Measurements from ENCODE around the gene LMNTD2.
"Not testable (repeated sequence)": the region's sequence is repeated elsewhere in the genome, so short reads cannot be mapped to it uniquely, and the experiment has no call there.

The LMNTD2 gene

DNA sequence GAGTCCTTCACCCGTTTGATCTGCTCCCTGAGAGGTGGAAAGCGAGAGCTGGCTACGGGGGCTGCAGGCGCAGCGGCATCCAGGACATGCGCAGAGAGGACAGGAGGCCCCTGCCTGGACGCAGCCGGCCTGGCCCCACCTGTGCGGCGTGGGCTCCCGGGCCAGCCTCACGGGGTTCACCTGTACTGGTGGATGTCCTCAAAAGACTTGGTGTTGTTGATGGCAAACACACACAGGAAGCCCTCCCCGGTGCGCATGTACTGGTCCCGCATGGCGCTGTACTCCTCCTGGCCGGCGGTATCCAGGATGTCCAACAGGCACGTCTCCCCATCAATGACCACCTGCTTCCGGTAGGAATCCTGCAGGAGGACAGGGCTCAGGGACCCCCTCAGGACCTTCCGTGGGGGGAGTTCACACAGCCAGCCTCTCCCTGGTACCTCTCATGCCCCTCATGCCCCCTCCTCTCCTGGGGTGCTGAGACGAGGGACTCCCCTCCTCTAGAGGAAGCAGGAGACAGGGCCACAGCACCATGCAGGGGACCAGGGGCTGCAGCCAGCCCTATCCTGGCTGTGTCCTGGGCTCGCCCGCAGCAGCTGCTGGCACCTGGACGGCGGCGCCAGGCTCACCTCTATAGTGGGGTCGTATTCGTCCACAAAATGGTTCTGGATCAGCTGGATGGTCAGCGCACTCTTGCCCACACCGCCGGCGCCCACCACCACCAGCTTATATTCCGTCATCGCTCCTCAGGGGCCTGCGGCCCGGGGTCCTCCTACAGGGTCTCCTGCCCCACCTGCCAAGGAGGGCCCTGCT is 26.7 kb downstream of the LMNTD2 start:
- no peak for DNase-seq

DNA sequence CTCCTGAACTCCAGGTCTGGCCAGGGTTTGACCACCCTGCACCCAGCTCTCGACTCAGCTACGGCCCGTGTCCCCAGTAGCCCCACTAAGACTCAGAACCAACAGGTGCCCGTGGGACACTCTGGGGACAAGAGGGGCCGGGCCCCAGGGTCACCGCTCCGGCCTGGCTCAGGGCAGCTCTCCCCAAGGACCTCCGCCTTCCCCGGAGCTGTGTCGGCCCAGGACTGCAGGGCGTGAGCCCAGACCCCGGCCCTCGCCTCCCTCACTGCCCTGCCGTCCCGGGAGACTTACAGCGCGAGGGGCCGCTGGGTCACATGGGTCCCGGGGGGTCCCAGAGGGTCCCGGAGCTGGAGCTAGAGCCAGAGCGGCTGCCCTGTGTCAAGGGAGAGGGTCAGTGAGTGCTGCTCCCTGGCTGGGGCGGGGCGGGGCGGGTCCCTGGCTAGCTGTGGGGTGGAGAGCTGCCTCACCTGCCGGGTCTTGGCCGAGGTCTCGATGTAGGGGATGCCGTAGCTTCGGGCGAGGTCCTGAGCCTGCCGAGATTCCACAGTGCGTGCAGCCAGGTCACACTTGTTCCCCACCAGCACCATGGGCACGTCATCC is 27.5 kb downstream of the LMNTD2 start:
- DNase-seq = no peak

- DNase-seq = no peak
Observed at GRCh38 chr11:532527-532985, 28.0 kb downstream of the LMNTD2 start.

- no peak for DNase-seq
Observed at GRCh38 chr11:531919-532526, 28.5 kb downstream of the LMNTD2 start.

DNA sequence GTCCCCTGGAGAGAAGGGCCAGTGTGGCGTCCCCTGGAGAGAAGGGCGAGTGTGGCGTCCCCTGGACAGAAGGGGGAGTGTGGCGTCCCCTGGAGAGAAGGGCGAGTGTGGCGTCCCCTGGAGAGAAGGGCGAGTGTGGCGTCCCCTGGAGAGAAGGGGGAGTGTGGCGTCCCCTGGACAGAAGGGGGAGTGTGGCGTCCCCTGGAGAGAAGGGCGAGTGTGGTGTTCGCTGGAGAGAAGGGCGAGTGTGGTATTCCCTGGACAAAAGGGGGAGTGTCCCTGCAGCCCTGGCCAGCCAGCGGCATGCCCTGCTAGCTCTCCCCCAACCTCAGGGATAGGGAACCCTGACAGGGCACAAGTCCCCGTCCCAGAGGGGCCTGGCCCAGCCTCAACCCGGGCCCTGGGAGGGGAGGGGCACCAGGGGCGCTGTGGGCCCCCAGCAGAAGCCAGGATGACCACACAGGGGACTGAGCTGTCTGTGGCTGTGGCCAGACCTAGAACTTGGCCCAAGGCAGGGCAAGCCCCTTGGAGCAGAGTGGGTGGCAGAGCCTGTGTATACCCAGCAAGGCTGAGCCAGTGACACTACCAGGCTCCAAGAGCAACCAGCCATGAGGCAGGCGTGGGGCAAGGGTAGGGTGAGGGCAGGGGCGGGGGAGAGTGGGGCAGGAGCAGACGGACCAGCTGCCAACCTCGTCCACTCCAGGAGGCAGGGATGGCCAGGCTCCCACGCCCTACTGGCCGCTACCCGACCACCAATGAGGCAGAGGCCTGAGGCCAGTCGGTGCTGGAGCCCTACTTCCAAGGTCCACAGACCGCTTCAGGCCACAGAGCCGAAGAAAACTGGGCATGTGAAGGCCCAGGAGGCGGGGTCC is 29.3 kb downstream of the LMNTD2 start:
- DNase-seq = no peak

DNA sequence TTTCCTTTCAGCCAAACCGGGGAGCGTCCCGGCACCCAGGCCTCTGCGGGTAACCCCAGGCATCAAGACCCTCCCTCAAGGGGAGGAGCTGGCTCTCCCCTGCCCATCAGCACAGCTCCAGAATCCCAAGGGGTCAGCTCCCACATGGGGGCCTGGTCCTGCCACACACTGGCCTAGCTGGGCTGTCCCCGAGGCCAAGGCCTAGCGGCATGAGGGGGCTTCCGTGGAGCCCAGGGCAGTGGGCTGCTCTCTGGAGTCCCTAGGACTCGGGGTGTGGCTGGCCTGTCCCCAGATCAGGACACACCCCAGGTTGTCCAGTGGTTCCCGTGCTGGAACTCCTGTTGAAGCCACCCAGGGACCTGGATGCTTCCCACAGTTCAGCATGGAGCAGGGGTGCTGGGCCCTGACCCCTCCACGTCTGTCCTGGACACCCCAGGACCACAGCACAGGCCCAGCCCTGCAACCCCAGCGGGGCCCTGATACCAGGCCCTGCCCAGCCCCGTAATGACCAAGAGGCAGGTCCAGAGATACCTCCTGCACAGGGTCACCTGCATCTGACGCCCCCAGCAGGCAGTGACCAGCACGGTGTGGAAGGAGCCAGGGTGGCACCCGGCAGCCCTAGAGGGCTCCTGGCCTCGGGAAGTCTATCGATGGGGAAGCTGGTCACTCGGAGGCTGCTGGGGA is 30.7 kb downstream of the LMNTD2 start:
- no peak for DNase-seq

GRCh38 chr11:528815-529727 is 31.5 kb downstream of the LMNTD2 start:
- no peak for DNase-seq

DNA sequence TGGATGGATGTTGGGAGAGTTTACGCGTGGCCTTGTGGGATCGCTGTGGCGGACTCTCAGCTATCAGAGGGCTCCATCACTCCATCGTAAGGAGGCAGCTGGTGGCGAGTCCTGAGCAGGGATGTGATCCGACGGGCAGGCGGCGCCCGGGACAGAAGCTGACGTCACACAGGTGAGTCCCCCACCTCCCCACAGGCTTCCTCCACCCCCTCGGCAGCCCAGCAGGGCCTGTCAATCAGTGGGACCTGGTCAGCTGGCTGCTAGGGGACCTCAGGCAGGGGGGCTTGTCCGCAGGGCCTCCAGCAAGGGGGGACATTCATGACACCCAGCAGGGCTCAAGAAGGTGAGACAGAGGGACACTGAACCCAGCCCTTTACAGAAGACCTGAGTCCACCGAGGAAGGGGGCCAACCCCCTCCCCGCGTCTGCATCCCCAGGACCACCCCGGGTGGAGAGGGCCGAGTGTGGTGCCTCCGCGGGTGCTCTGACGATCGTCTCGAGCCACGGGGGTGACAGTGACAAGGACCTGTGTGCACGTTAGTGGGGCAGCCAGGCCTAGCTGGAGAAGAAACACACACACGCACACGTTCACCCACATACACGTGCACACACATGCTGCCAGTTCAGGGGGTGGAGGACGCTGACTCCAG is 32.2 kb downstream of the LMNTD2 start:
- no peak for DNase-seq

DNA sequence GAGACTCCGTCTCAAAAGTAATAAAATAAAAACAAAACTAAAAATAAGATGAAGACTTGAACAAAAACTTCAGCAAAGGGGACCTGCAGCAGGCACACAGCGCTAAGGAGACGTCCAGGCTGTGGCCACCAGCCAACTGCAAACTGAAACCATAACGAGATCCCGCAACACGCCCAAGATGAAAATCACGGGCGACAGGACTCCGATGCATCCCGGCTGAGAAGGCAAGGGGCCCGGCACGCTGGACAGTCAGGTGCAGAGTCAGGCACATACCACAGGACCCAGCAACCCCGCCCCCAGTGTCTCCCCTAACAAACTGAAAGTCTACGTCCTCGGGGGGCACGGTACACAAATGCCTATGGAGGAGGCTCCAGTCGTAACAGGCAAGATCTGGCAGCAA is 34.3 kb downstream of the LMNTD2 start:
- DNase-seq = no peak

- no peak for DNase-seq
Observed at GRCh38 chr11:521177-521688, 39.3 kb downstream of the LMNTD2 start.

GRCh38 chr11:520428-521176 is 39.9 kb downstream of the LMNTD2 start:
- DNase-seq = no peak

- DNase-seq = no peak
Observed at GRCh38 chr11:518463-519202, 41.9 kb downstream of the LMNTD2 start.

- not testable (repeated sequence) for DNase-seq
Observed at GRCh38 chr11:516918-517685, 43.4 kb downstream of the LMNTD2 start.

DNA sequence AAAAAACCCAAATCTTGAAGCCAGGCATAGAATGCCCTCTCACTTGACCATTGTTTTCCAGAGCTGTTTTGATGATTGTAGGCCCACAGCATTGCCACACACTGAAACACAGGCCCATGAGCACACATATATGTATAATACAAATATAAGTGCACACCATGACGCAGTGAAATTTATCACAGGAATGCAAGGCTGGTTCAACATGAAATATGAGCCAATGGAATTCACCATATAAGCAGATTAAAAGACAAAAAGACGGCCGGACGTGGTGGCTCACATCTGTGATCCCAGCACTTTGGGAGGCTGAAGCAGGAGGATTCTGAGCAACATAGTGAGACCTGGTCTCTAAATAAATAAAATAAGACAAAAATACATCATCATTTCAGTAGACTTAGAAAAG is 44.1 kb downstream of the LMNTD2 start:
- DNase-seq = no peak

DNA sequence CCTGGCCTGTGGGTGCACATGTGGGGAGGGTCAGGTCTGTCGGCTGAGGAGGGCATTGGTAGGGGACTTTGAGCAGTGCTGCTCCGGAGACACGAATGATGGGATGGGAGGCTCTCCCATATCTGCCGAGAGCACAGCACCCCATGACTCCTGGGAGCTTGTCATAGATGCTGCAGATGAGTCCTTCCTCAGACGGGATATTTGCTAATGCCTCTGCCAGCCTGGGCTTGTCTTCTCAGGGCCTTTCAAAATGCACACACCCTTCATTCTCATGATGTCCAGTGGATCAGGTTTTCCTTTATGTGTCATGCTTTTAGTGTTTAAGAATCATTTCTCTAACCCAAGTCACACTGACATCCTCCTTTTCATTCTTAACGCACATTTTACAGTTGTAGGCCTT is 45.4 kb downstream of the LMNTD2 start:
- DNase-seq = no peak

DNA sequence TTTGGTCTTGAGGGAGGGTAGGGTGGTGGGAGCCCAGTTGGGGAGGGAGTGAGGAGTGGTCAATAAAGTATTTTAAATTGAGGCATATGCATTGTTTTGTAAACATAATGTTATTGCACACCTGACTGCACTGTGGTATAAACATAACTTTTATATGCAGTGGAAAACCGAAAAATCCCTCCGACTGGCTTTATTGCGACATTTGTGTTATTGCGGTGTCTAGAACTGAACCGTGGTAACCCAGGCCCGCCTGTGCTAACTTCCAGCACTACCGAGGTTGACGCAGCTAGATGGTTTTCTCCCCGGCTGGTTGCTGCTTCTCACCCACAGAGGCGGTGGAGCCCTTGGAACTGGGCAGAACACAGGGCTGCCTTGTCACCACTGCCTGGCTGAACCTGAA is 45.9 kb downstream of the LMNTD2 start:
- DNase-seq = no peak

- DNase-seq = no peak
Observed at GRCh38 chr11:512761-513595, 47.6 kb downstream of the LMNTD2 start.

Data from DMS79 (cell line).